Measurements from ENCODE around the gene TMED5.

The TMED5 gene

DNA sequence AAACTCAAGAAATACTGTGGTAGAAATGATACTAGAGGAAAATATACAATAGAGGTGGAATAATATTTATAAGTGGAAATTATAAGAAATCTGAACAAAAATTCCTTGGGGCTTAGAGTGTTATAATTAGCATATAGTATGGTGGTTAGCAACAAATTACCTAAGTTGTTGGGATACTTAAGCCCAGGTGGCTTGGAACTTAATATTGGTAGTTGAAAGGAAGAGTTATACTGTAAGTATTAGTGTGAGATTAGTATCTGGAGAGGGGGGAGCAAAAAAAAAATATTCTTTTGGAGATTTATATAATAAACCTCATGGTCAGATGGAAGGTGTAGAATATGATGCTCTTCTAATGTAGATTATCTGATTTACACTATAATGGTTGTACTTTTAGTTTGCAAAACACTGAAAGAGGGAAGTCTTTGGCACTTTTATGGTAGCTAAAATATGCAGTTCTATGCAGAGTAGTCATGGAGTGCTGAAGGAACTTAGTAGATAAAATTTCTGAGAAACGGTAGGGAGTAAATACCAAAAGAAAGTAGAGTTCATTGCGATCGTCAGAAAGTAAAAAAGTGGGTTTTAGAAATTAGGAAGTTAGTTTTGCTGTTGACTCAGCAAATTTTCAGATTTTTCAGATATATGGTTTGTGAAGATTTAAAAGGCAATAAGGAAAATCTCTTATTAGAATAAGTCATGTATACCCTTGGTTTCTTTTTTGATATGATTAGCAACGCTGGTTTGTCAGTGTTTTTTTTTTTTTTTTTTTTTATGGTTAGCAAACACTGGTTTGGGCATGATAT, 55.5 kb downstream of the TMED5 start:
- no peak for DNase-seq

DNA sequence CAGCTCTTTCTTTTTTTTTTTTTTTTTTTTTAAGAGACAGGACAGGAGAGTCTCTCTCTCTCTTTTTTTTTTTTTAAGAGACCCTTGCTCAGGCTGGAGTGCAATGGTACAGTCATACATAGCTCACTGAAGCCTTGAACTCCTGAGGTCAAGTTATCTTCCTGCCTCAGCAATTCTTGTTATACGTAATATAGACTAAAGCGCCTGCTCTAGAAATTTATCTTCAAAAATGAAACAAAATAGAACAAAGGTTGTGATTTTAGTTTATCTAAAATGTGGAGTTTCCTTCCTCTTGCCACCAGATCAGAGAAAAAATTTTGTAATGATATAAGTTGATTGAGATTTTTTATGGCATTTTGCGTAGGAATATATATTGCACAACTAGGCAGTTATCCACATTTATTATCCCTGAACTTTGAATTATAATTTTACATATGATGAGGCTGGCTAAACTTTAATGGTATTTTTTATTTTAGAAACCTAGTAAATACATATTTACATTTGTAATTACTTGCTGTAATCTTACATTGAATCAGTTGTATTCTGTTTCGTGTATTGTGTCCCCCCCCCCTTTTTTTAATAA, 56.9 kb downstream of the TMED5 start:
- TF ChIP-seq, protein P1, sequence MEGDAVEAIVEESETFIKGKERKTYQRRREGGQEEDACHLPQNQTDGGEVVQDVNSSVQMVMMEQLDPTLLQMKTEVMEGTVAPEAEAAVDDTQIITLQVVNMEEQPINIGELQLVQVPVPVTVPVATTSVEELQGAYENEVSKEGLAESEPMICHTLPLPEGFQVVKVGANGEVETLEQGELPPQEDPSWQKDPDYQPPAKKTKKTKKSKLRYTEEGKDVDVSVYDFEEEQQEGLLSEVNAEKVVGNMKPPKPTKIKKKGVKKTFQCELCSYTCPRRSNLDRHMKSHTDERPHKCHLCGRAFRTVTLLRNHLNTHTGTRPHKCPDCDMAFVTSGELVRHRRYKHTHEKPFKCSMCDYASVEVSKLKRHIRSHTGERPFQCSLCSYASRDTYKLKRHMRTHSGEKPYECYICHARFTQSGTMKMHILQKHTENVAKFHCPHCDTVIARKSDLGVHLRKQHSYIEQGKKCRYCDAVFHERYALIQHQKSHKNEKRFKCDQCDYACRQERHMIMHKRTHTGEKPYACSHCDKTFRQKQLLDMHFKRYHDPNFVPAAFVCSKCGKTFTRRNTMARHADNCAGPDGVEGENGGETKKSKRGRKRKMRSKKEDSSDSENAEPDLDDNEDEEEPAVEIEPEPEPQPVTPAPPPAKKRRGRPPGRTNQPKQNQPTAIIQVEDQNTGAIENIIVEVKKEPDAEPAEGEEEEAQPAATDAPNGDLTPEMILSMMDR (IDR thresholded peaks at IDR 0.05; ENCODE audit: low read depth, low read length, missing control alignments) = no peak
- DNase-seq = peak; percentile 40
- Histone ChIP-seq H3K36me3 (replicated peaks) (peaks cover 3% of the 10 kb centered on the region), H3K4me3 (ENCODE audit: low read depth, low read length) (no peak overlapping the region), H3K27me3 (replicated peaks) (no peaks in the 10 kb centered on the region), H3K27ac (no peak overlapping the region)
- in situ Hi-C loops (cut with HindIII; ENCODE audit: low pct_ligation_motif_present, low sequenced_read_pairs) = no loop called here

More for the DNA sequence above, 55.5 kb downstream of the TMED5 start:
- no peak overlapping the region for H3K27ac ChIP-seq
- TF ChIP-seq, protein P1 (IDR thresholded peaks at IDR 0.05; ENCODE audit: low read depth, low read length, missing control alignments) = no peak
- no peak overlapping the region for H3K4me3 ChIP-seq (ENCODE audit: low read depth, low read length)
- peaks cover 3% of the 10 kb centered on the region for H3K36me3 ChIP-seq (replicated peaks)
- H3K27me3 ChIP-seq (replicated peaks) = no peaks in the 10 kb centered on the region
- in situ Hi-C loops (cut with HindIII; ENCODE audit: low pct_ligation_motif_present, low sequenced_read_pairs) = no loop called here

DNA sequence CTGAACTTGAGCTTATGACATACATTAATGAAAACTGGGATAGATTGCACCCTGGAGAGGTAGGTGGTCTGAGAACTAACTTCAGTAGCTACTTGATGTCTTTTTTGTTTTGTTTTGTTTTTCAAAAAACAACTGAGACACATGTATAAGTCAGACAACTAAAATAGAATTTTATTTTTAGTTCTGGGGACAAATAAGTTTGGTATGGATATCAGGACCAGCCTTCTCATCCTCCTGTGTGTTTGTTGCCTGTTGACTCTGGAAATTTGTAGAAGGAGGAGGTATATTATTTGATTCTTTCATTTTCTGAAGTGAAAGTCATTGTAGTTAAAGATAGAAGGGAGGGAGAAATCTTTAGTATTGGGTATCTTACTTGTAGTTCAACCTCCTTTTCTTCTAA, 59.6 kb downstream of the TMED5 start:
- TF ChIP-seq, protein P1 (IDR thresholded peaks at IDR 0.05; ENCODE audit: low read depth, low read length, missing control alignments) = no peak
- no peak overlapping the region for H3K4me3 ChIP-seq (ENCODE audit: low read depth, low read length)
- H3K27ac ChIP-seq = no peak overlapping the region
- in situ Hi-C loops (cut with HindIII; ENCODE audit: low pct_ligation_motif_present, low sequenced_read_pairs) = no loop called here
- no peaks in the 10 kb centered on the region for H3K27me3 ChIP-seq (replicated peaks)
- peaks cover 10% of the 10 kb centered on the region for H3K36me3 ChIP-seq (replicated peaks)
- DNase-seq = no peak

DNA sequence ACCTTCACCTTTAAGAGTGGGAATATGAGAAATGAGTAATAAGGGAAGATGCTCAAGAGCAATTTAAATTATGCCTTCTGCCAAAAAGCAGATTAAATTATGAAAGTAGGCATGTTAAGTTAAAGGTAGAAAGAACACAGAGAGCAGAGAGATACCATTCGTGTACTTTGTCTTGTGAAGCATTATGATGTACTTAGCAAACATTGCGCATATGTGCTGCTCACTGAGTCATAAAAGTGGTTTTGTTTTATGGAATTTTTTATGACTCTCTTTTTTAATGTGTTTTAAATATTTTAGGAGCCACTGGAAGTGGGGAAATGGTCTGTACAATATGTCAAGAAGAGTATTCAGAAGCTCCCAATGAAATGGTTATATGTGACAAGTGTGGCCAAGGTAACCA, 65.8 kb downstream of the TMED5 start:
- no peak overlapping the region for H3K27ac ChIP-seq
- peaks cover 7% of the 10 kb centered on the region for H3K36me3 ChIP-seq (replicated peaks)
- in situ Hi-C loops (cut with HindIII; ENCODE audit: low pct_ligation_motif_present, low sequenced_read_pairs) = no loop called here

DNA sequence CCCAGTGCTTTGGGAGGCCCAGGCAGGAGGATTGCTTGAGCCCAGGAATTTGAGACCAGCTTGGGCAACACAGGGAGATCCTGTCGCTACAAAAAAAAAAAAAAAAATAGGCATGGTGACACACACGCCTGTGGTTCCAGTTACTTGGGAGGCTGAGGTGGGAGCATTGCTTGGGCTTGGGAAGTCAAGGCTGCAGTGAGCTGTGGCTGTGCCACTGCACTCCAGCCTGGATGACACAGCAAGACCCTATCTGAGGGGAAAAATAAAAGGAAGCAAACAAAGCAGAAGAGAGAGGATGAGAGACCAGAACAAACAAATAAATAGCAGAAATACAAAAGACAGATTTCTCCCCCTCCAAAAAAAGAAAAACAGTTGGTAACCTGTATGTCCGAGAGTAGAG, 67.1 kb downstream of the TMED5 start:
- DNase-seq = no peak
- TF ChIP-seq, protein P1 (IDR thresholded peaks at IDR 0.05; ENCODE audit: low read depth, low read length, missing control alignments) = no peak
- Histone ChIP-seq H3K27ac (no peak overlapping the region), H3K36me3 (replicated peaks) (peaks cover 7% of the 10 kb centered on the region), H3K27me3 (replicated peaks) (no peaks in the 10 kb centered on the region), H3K4me3 (ENCODE audit: low read depth, low read length) (no peak overlapping the region)
- in situ Hi-C loops (cut with HindIII; ENCODE audit: low pct_ligation_motif_present, low sequenced_read_pairs) = no loop called here

More for the DNA sequence above, 65.8 kb downstream of the TMED5 start:
- H3K4me3 ChIP-seq (ENCODE audit: low read depth, low read length) = no peak overlapping the region
- TF ChIP-seq, protein P1 (IDR thresholded peaks at IDR 0.05; ENCODE audit: low read depth, low read length, missing control alignments) = no peak
- DNase-seq = no peak
- H3K27me3 ChIP-seq (replicated peaks) = no peaks in the 10 kb centered on the region
